Measurements from ENCODE around the gene MAP3K9.

The MAP3K9 gene

GRCh38 chr14:70785556-70785955 is 23.8 kb downstream of the MAP3K9 start:
- DNase-seq (ENCODE audit: low read depth): no peak

GRCh38 chr14:70784886-70785285 is 24.4 kb downstream of the MAP3K9 start:
- no peak for DNase-seq (ENCODE audit: low read depth)

DNA sequence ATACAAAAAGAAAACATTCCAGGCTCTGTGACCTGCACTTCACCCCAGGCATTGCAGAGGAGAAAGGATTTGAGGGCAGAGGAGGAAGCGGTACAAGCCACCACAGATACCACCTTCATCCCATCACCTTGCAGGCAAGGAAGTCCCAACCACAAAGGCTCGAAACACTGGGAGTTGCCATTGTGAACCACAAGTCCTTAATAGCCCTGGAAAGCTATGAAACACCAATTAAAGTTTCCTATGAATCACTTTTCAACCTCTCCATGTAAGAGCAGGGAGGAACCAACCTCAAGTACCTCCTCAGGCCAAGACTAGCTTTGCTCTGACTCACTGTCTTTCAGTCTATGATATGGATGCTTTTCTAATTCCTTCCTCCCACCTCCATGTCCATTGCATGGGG is 27.0 kb downstream of the MAP3K9 start:
- peak; percentile 73 for DNase-seq (ENCODE audit: low read depth)

- no peak for DNase-seq (ENCODE audit: low read depth)
Observed at GRCh38 chr14:70780396-70781075, 28.8 kb downstream of the MAP3K9 start.

- no peak for DNase-seq (ENCODE audit: low read depth)
Observed at GRCh38 chr14:70779667-70780066, 29.6 kb downstream of the MAP3K9 start.

GRCh38 chr14:70776197-70776596 is 33.1 kb downstream of the MAP3K9 start:
- DNase-seq (ENCODE audit: low read depth): no peak

- no peak for DNase-seq (ENCODE audit: low read depth)
Observed at GRCh38 chr14:70773182-70773862, 36.0 kb downstream of the MAP3K9 start.

GRCh38 chr14:70771781-70772212 is 37.5 kb downstream of the MAP3K9 start:
- no peak for DNase-seq (ENCODE audit: low read depth)

GRCh38 chr14:70770490-70770889 is 38.8 kb downstream of the MAP3K9 start:
- no peak for DNase-seq (ENCODE audit: low read depth)

DNA sequence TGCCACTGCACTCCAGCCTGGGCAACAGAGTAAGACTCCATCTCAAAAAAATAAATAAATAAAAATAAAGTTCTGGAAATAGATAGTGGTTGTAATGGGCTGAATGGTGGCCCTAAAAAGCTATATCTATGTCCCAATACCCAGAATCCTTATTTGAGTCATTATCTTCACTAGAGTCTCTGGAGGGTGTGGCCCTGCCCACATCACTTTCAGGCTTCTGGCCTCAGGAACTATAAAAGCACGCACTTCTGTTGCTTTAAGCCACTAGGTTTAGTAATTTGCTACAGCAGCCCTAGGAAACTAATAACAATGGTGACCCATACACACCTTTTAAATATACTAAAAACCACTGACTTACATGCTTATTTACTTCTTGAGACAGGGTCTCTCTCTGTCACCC is 49.9 kb downstream of the MAP3K9 start:
- DNase-seq (ENCODE audit: low read depth): no peak

GRCh38 chr14:70755655-70756054 is 53.7 kb downstream of the MAP3K9 start:
- no peak for DNase-seq (ENCODE audit: low read depth)

- peak; percentile 5 for DNase-seq (ENCODE audit: low read depth)
Observed at GRCh38 chr14:70754991-70755390, 54.3 kb downstream of the MAP3K9 start.

DNA sequence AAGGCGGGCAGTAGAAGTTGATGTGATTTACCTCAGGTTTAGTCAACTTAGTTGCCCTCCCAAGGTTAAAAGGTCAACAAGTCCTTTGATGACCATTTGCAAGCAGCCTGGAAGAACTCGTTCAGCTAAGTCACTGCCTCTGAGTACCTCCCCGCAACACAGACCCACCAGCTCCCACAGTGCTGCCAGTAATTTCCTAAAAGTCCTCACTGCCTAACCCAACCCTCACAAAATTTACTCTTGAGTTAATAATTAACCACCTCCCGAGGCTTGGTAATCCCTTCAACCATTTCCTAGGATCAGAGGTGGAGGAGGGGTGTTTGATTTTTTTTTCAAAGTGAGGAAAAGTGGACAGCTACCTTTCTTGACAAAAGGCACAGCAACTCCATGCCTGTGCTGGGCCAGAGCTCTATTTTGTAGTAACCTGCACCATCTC is 55.8 kb downstream of the MAP3K9 start:
- DNase-seq (ENCODE audit: low read depth): no peak

DNA sequence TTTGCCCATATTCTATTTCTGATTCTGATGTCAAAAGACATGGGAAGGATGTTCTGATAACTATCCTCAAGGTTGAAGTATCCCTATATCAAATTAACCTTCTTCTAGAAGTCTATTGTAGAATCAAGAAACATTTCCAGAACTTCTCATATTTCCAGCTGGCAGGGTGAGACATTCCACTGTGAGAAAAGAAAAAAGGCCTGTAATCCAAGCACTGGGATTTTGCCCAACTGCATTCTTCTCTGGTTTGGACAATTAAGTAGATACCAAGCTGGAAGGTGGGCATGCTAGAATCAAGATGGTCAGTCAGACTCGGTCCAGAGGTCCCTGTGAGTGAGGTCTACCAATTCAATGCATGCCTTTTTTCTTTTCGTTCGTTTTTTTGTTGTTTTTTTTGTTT is 60.9 kb downstream of the MAP3K9 start:
- no peak for DNase-seq (ENCODE audit: low read depth)

GRCh38 chr14:70744641-70745040 is 64.7 kb downstream of the MAP3K9 start:
- DNase-seq (ENCODE audit: low read depth): no peak

DNA sequence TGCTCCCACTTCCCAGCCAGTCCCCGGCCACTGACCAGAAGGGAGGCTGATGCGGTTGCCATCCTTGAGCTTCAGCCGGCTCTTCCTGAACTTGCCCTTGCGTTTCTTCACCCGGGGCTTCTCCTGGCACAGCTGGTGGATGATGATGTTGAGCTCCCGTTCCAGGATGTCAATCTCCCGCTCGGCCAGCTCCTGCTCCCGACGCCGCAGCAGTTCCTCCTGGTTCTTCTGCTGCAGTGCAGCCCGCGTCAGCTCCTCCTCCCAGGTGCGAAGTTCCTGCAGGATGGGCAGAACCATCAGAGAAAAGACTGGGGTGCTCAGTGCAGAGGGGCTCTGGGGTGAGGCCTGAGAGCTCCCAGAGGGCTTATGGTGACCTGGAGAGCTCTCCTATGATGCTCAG is 67.0 kb downstream of the MAP3K9 start:
- DNase-seq (ENCODE audit: low read depth): no peak

GRCh38 chr14:70741482-70741881 is 67.8 kb downstream of the MAP3K9 start:
- no peak for DNase-seq (ENCODE audit: low read depth)

- peak; percentile 7 for DNase-seq (ENCODE audit: low read depth)
Observed at GRCh38 chr14:70735043-70735442, 74.3 kb downstream of the MAP3K9 start.

DNA sequence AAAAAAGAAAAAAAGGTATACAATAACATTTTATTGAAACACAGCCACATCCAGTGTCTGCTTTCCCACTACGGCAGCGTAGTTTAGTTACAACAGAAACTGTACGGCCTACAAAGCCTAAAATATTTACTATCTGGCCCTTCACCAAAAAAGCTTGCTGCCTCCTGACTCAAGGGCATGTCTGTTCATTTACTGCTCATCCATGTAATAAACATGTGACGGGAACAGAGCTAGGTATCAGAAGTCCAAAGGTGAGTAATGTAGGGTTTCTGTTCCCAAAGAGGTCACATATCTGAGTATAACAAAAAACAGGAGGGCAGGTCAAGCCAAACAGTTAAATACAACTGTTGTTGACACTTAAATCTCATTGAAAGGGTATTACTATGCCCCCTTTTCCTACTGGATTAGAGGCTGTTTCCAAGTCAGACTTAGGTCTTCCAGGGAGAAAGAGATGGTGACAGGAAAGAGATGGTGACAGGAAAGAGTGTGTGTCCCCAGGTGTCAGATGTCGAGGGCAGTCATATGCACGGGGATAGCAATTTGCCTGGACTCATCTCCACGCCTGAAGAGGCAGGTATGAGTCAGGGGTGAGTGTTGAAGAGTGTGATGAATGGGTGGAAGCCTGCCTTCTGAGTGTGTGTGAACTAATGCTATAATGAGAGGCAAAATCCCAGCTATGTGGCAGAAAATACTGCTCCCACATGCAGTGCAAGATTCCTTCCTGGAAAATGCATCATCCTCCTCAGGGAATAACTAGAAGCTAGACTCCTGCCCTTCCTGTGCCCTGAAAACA is 77.7 kb downstream of the MAP3K9 start:
- no peak for DNase-seq (ENCODE audit: low read depth)

DNA sequence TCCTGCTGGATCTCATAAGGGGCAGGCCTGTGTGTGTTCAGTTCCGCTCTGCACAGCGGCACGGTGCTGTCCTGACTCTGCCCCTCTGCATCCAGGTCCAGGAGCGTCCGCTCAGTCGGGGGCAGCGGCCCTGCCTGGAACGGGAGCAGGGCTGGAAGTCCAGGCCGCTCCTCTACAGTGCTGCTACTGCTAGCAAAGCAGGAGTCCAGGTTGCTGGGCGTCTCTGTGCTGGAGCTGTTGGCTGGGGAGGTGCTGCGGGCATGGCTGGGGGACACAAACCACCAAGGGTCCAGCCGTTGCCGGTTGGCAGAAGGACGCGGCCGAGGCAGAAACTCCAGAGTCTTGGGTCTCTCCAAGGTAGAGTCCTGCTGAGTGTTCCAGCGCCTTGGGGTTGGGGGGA is 78.9 kb downstream of the MAP3K9 start:
- DNase-seq (ENCODE audit: low read depth): no peak

DNA sequence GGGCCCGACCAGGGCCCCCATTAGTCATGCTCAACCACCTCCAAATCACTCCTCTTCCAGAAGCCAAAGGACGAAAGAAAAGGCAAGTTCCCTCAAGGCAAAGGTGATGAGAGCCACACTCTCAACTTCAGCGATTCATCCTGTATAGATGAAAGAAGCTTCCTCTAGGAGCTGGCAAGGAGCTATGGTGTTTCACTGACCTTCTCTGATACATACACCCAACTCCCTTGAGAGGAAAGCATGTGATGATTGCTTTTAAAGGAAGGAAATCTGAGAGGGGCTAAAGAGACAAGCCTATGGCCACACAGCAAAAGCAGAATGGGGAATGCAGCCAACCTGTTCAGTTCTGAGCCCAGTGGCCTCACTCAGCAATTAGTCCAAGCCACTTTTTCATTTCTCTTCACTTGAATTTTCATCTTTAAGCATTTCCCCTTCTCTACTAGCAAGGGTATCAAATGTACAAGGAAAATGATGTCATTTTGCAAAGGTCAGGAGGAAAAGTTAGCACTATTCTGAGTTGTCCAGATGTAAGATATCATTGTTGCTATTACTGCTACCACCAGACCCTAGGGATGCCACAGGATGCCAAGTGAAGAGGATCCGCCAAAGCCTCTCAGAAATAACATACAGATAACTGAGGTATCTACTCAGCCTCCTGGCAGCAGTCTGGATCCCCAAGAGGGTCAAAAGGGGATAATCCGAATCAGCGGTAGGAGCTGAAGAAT is 82.5 kb downstream of the MAP3K9 start:
- DNase-seq (ENCODE audit: low read depth): no peak

- no peak for DNase-seq (ENCODE audit: low read depth)
Observed at GRCh38 chr14:70724944-70725343, 84.4 kb downstream of the MAP3K9 start.

Measured in EH (cell line).